GM12801 (cell line): ENCODE data around the gene STEAP1.

Experiments
- CTCF ChIP-seq: IDR thresholded peaks from one replicate; pipeline ENCODE4 v1.5.1; 2011; ENCODE audit warnings: control low read depth; ENCODE audit not compliant: insufficient read length; ENCODE audit errors: extremely low read depth

STEAP1 gene

GRCh38 chr7:90210981-90211380 is 56.7 kb downstream of the STEAP1 start:
- no peak for TF ChIP-seq CTCF

GRCh38 chr7:90211391-90212148 is 57.3 kb downstream of the STEAP1 start, which contains the start of gene STEAP2:
TSS of gene STEAP2 (plus strand) at chr7:90211740. CDS start at chr7:90225083, 13,343 bp downstream.
- TF ChIP-seq CTCF, result no peak

DNA sequence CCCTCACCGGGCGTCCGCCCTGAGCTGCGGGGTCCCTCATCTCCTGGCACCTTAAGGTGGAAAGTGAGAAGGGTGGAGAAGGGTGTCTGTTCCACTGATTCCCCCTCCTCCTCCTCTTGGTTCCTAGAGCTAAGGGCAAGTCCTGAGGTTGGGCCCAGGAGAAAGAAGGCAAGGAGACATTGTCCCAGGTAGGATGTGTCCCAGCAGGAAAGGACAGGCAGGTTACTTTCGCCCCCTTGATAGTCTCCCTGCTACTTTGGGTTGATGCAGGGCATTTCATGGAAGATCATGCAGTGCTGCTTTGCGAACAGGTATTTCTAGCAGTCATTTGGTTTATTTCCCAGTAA is 57.9 kb downstream of the STEAP1 start:
- no peak for TF ChIP-seq CTCF

DNA sequence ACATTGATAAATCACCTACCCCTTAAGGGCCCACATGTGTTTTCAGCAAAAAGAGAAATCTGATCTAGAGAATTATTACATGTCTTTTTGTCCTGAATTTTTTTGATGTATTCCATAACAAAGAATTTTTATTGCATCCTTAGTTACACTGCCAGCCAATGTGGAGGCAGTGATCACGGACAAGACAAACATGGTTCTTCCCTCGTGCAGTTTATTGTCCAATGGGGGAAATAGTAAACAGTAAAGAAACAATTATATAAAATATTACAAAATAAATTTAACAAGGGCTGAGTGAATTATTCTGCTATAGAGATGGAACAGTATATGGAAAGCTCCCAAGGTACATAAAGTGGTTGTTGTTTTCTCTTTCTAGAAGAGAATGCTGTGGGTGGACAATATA is 59.3 kb downstream of the STEAP1 start:
- TF ChIP-seq CTCF, result no peak
